SH-SY5Y (cell line): ENCODE data around the gene HOXB4.

Experiments
- GATA2 ChIP-seq: IDR thresholded peaks from 2 replicates; pipeline ENCODE4 v1.6.1; 2011; ENCODE audit warnings: mild to moderate bottlenecking, low read depth, low read length
- GATA3 ChIP-seq: IDR thresholded peaks from 2 replicates; pipeline ENCODE4 v1.6.1; 2011; ENCODE audit warnings: low read depth, mild to moderate bottlenecking, low read length, moderate library complexity

DNA sequence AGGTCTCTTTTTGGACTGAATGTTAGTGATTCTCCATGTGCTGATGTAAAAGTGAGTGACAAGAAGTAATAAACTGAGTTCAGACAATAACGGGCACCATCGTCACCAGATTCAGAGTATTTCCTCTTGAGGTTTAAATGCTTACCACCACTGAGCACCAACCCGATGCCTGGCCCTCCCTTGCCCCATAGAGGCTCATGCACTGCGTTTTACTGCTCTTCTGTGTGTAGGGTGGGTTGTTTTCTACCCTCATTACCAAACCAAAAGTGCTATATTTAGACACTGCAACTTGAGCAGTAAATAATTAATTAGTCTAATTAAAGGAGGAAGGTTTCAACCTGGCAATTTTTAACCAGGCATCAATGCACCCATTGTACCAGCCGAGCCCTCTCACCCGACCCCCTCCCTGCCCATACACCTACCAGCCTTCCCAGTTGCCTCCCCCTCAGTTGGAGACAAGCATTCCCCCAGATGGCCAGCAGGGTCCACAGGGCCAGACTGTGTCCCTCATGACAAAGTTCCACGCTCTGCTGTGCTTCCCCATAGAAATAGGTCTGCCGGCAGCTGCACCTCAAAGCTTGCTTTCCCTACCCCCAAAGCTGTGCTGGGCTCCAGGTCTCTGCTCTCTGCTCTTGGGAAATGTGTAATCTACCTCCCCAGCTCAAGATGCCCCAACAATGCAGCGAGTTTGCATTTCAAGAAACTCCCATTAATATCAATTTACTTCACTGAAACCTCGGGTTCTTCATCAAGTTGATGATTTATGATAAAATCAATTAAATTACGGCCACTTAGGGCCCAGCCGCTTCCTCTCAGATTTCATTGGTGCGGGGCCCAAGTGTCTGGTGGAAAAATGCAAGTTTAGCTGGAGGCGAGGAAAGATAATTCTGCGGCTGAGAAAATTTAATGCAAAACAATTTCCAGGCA is 16.0 kb downstream of the HOXB4 start:
- TF ChIP-seq GATA2: no peak
- TF ChIP-seq GATA3: no peak
